LNCaP clone FGC (cell line): ENCODE results near the gene GTF2A2.
A peak's percentile ranks its signal among the peaks of the same experiment; 100 is the strongest.
"Not testable (repeated sequence)": the region's sequence is repeated elsewhere in the genome, so short reads cannot be mapped to it uniquely, and the experiment has no call there.

Experiments
- DNase-seq: peaks from one replicate; pipeline ENCODE4 v3.0.0-alpha.2; 2011; ENCODE audit warnings: low read depth
- H3K4me3 ChIP-seq: 2 replicates; pipeline ENCODE4 v1.5.1; 2011; ENCODE audit warnings: mild to moderate bottlenecking, low read depth, low read length, control low read depth
- CTCF ChIP-seq: IDR thresholded peaks from 2 replicates; pipeline ENCODE4 v1.5.1; 2012; ENCODE audit warnings: mild to moderate bottlenecking; ENCODE audit not compliant: control insufficient read depth, insufficient read depth; ENCODE audit errors: extremely low read depth

GTF2A2 gene, protein sequence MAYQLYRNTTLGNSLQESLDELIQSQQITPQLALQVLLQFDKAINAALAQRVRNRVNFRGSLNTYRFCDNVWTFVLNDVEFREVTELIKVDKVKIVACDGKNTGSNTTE

GRCh38 chr15:59656897-59657634 lies at the start of gene GTF2A2:
Gene GTF2A2, minus strand, starts transcription at chr15:59657515. Its CDS starts 5,238 bp downstream, at chr15:59652277.
- TF ChIP-seq CTCF = no peak
- peak within 1 kb of the TSS; percentile 93 for H3K4me3 ChIP-seq
- peak; percentile 77 for DNase-seq

DNA sequence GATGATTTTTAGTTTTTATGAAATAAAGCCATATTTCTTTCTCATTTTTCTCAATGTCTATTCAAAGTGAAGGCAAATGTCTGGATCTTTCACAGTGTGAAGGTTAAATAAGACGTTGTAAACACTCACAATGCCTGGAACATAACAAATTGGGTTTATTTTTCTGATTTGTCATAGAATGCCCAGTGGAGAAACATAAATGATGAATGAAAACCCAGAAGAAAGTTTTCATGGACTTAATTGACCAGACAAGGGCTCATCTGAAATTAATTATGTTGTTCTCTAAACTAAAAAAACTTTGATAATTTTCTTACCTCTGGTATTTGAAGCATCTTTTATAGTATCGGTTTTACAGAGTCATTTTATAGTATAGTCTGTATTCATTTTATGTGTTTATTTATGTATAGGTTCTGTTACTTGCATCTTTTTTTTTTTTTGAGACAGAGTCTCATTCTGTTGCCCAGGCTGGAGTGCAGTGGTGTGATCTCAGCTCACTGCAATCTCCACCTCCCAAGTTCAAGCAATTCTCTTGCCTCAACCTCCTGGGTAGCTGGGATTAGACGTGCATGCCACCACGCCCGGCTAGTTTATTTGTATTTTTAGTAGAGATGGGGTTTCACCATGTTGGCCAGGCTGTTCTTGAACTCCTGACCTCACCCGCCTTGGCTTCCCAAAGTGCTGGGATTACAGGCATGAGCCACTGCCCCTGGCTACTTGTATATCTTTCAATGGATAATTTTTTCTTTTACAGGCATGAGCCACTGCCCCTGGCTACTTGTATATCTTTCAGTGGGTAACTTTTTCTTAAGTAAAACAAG lies 46.9 kb upstream of the GTF2A2 start:
- TF ChIP-seq CTCF = no peak
- no peak overlapping the region for H3K4me3 ChIP-seq
- no peak for DNase-seq

- H3K4me3 ChIP-seq = no peak overlapping the region
- no peak for TF ChIP-seq CTCF
- DNase-seq = no peak
These were observed 45.0 kb upstream of the GTF2A2 start for GRCh38 chr15:59702351-59702750.

GRCh38 chr15:59701880-59702279 lies 44.6 kb upstream of the GTF2A2 start:
- TF ChIP-seq CTCF = no peak
- no peak overlapping the region for H3K4me3 ChIP-seq
- no peak for DNase-seq

DNA sequence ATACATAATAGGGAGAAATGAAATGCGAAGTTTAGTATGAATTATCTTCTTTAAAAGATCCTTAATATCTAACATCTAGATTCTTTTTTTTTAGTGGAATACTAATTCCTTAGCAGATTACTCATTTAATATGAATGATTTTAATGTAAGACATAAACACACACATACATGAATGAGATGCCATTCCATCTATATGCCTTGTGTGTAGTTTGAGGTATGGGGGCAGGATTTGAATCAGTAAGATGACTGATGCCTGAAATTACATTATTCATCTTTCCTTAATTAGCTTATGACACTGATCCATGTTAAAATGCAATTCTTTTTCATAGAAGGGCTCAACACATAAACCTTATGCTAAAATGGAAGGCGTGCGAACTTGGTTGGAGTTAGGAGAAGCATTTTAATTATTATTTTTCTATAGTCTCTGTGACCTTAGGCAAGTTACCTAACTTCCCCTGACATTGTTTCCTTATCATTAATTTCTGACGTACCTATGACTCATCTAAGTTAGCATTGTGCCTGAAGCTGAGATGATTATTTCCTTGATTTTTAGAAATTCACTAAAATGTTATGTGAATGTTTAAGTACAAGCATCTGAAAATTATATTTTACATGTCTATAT lies 42.6 kb upstream of the GTF2A2 start:
- DNase-seq = no peak
- TF ChIP-seq CTCF = no peak
- no peak overlapping the region for H3K4me3 ChIP-seq

GRCh38 chr15:59698065-59698464 lies 40.8 kb upstream of the GTF2A2 start:
- not testable (repeated sequence) for H3K4me3 ChIP-seq, DNase-seq

GRCh38 chr15:59696332-59696731 lies 39.0 kb upstream of the GTF2A2 start:
- no peak for DNase-seq
- no peak for TF ChIP-seq CTCF
- H3K4me3 ChIP-seq = no peak overlapping the region
